Ecto neural progenitor cell (in vitro differentiated cells): ENCODE data around the gene HOXD9.

Experiments used
- DNase-seq: peaks from one replicate; pipeline ENCODE4 v3.0.0-alpha.2; 2018; ENCODE audit warnings: low spot score

Gene HOXD9

GRCh38 chr2:176124110-176124946, 1.8 kb downstream of the HOXD9 start:
- no peak for DNase-seq

GRCh38 chr2:176124947-176125771, 2.6 kb downstream of the HOXD9 start:
- no peak for DNase-seq

- no peak for DNase-seq
Measured at GRCh38 chr2:176125772-176126054, 3.2 kb downstream of the HOXD9 start.

- DNase-seq, result peak; percentile 68
Measured at GRCh38 chr2:176126929-176127773, 4.6 kb downstream of the HOXD9 start.

- no peak for DNase-seq
Measured at GRCh38 chr2:176127774-176128072, 5.2 kb downstream of the HOXD9 start.

GRCh38 chr2:176128172-176128981, 5.9 kb downstream of the HOXD9 start:
- peak; percentile 57 for DNase-seq

- DNase-seq, result peak; percentile 77
Measured at GRCh38 chr2:176128982-176129796, 6.7 kb downstream of the HOXD9 start, which contains the start of gene HOXD8. Gene HOXD8 (plus strand): TSS chr2:176129705. CDS start chr2:176130367, 662 bp downstream.

GRCh38 chr2:176129813-176130146, 7.3 kb downstream of the HOXD9 start:
- peak; percentile 59 for DNase-seq

GRCh38 chr2:176130147-176130956, 7.8 kb downstream of the HOXD9 start:
- peak; percentile 65 for DNase-seq

- DNase-seq, result no peak
Measured at GRCh38 chr2:176130957-176131847, 8.7 kb downstream of the HOXD9 start.

GRCh38 chr2:176131848-176132158, 9.3 kb downstream of the HOXD9 start:
- DNase-seq, result no peak

- peak; percentile 49 for DNase-seq
Measured at GRCh38 chr2:176132205-176133171, 10.0 kb downstream of the HOXD9 start.

- no peak for DNase-seq
Measured at GRCh38 chr2:176133389-176133788, 10.9 kb downstream of the HOXD9 start.

GRCh38 chr2:176134035-176134434, 11.5 kb downstream of the HOXD9 start:
- DNase-seq, result no peak

- DNase-seq, result no peak
Measured at GRCh38 chr2:176135035-176135440, 12.5 kb downstream of the HOXD9 start.

- DNase-seq, result peak; percentile 63
Measured at GRCh38 chr2:176136374-176137251, 14.1 kb downstream of the HOXD9 start.

GRCh38 chr2:176137252-176137580, 14.7 kb downstream of the HOXD9 start:
- no peak for DNase-seq
